GM18505 (cell line): Measurements from ENCODE around the gene FAM117A.
"Not testable (repeated sequence)": the region's sequence is repeated elsewhere in the genome, so short reads cannot be mapped to it uniquely, and the experiment has no call there.

Source experiments
- ATAC-seq: cut with Tn5 transposase; IDR thresholded peaks from one replicate; pipeline ENCODE4 v1.9.1; 2021; ENCODE audit not compliant: unreplicated experiment
- POLR2A ChIP-seq: IDR thresholded peaks from 4 replicates; pipeline ENCODE4 v1.6.1; 2011; ENCODE audit warnings: borderline replicate concordance; ENCODE audit not compliant: insufficient read depth, insufficient read length; ENCODE audit errors: extremely low read depth

The FAM117A gene

DNA sequence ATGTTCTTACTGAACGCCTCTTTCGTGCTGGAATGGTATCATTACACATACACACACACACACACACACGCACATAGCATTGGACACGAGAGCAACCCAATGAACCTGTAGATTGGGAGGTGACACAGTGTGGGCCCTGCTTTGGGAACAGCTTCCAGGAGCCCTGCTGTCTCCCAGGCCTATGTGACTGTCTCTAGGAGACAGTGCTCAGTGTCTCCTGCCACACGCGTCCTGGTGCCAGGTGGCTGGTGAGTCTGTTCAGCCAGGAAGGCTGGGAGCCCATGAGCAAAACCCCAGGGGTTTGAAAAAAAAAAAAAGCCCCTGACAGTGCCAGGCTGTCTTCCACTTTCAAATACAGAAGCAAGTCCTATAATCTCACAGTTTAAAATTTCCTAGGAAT is 83.6 kb downstream of the FAM117A start:
- TF ChIP-seq POLR2A, result no peak
- no peak for ATAC-seq

DNA sequence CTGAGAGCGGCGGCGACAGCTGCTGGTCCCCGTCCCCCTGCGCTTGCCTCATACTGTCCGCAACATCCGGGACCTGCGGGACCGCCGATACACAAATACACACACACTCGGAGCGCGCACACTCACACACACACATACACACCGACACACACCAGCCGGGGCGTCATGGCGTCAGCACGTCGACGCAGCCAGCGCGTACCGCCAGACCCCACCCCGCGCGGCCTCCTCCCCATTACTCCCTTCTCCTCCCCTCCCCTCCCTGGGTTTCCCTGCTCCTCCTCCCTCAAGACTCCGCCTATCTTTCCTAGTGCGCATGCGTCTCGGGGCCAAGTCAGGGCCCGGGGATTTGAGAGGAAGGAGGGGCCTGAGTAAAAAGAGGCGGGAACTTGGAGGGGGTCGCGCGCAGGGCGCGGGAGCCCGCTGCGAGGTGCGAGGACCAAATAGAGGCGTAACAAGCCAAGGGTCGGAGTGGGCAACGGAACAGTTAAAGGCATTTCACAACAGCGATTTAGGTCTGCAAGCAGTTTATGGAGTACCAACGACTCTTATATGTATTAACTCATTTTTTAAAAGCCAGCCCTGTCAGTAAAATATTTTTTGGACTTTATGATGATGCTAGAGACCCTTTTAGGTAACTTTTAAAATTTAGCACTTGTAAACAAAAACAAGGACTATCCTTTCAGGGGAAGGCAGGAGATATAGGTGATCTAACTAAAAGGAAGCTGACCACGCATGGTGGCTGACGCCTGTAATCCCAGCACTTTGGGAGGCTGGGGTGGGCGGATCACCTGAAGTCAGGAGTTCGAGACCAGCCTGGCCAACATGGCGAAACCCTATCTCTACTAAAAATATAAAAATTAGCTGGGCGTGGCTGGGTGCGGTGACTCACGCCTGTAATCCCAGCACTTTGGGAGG is 85.7 kb downstream of the FAM117A start, which contains the start of gene SPOP:
TSS of gene SPOP (minus strand) at position 165 of the 915 bp plus-strand sequence. CDS start 55,287 bp downstream, outside the sequence.
- TF ChIP-seq POLR2A, result peak; percentile 79
- peak; percentile 78 for ATAC-seq

DNA sequence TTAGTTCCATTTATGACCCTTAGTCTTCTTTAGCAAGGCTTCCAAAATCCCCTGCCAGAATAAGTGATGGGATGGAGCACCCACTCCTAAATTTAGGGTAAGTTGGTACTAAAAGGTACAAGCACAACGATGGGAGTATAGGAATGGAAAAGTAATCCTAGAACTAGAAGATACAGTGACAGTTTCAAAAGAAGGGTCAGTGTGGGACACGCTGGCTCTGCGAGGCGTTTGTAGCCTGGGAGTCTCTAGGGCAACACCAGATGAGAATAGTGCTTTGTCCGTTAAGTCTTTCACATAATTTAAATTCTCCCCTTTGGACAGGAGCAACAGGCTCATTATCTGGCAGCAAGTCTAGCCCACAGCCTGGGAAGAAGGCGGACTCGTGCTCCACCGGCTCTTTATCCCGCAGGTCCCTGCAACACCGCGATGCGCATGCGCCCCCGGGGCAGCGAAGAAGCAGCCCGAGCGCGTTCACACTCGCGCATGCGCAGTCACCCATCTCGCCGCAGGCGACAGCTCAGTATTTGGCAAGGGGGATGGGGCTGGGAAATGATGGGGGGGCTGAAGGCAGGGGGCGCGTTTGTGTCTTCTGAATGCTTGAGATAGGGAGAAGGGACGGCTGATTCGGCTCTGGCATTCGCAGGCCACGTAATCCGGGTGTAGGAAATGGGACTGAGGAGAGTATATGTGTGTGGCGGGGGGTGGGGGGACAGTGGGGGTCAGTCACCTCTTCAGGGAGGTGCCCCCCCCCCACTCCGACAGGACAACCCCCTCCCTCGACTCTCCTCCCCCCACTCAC is 86.6 kb downstream of the FAM117A start:
- peak; percentile 51 for ATAC-seq
- peak; percentile 68 for TF ChIP-seq POLR2A

DNA sequence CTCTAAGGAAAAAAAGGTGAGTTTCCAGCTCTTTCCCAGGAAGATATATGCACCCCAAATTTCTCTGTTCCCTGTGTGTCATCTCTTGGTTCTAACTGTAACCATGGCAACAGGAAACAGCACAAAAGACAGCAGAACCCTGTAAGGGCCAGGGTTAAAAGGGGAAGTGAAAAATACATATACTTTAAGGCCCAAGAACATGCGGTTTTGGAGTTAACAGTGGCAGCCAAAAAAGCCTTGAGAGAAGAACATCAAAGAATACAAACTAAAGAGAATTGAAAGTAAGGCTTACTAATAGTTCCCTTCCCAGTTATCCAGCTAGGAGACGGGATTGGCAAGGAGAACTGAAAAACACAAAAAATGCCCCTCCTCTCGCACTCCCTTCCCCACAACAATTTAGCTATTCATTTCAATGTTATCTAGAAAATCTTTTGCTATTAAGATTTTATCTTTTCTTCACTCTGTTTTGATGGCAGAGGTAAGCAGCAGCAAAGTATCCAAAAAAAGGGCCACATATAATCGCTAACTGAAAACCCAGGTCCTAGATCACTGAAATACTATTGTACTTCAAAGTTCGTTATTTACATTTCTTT is 87.6 kb downstream of the FAM117A start:
- no peak for TF ChIP-seq POLR2A
- ATAC-seq, result peak; percentile 50

DNA sequence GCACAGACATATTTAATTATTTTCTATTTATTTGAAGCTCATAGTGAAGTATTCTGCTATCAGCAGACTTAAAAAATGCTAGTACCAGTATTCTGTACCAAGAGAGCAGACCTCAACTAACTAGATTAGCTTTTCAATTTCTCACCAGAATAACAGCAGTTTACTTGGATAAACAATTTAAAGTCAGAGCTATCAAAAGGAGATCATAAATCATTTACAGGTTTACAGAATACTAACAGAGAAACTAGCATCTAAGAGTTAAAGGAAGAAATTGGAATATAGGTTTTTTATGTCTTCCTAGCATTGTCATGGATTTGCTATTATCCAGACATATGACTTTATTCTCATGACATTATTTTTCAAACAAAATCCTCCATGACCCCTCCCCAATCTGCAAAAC is 89.4 kb downstream of the FAM117A start:
- no peak for ATAC-seq
- no peak for TF ChIP-seq POLR2A

DNA sequence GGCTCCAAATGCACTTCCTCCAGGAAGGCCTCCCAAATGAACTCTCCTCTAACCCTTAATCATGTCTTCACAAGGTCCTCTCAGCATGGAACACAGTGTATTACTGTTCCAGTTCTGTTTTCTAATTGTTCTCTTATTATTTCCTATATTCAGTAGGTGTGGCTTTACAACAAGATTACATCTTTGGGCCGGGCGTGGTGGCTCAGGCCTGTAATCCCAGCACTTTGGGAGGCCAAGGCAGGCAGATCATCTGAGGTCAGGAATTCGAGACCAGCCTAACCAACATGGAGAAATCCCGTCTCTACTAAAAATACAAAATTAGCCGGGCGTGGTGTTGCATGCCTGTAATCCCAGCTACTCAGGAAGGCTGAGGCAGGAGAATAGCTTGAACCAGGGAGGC is 90.3 kb downstream of the FAM117A start:
- ATAC-seq, result not testable (repeated sequence)

DNA sequence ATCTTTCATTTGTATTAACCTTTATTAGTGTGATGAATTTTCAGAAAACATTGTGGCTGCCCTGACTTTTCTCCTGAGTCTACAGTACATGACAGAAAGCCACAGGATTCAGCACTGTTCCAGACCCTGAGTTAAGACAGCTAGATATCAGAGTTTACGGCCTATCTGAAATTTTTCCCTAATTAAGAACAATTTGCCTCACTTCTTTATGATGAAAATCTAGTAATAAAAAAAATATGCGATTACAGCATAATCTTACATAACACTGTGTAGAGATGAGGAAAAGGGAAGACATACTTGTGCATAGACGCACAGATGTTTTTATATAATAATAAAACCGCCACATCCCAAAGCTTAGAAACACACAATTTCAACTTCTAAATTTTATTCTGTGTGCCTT is 93.3 kb downstream of the FAM117A start:
- TF ChIP-seq POLR2A, result no peak
- no peak for ATAC-seq

DNA sequence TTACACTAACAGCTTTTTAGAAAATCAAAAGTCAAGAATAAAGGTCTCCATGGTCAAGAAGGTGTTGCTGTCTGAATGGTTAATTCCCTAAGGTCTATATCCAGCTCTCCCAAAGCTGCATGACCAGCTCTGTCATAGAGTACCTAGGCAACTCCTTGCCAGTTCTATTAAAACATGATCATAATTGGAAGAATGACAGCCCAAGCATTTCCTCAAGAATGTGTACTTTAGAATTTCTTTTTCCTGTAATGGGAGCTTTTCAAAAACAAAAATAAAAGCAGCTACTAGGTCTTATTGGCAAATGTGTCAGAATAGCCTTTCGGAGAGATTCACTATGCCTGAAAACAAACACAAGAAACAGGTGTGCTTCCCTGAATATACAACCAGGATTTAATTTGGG is 93.9 kb downstream of the FAM117A start:
- no peak for TF ChIP-seq POLR2A
- no peak for ATAC-seq

DNA sequence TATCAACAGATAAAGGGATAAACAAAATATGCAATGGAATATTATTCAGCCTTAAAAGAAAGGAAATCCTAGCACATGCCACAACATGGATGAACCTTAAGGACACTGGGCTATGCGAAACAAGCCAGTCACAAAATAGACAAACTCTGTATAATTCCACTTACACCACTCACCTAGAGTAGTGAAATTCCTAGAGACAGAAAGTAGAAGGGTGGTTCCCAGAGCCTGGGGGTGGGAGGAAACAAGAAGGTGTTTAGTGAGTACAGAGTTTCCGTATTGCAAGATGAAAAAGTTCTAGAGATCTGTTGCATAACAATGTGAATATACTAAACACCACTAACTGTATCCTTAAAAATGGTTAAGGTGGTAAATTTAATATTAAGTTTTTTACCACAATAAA is 96.1 kb downstream of the FAM117A start:
- no peak for ATAC-seq
- TF ChIP-seq POLR2A, result no peak

DNA sequence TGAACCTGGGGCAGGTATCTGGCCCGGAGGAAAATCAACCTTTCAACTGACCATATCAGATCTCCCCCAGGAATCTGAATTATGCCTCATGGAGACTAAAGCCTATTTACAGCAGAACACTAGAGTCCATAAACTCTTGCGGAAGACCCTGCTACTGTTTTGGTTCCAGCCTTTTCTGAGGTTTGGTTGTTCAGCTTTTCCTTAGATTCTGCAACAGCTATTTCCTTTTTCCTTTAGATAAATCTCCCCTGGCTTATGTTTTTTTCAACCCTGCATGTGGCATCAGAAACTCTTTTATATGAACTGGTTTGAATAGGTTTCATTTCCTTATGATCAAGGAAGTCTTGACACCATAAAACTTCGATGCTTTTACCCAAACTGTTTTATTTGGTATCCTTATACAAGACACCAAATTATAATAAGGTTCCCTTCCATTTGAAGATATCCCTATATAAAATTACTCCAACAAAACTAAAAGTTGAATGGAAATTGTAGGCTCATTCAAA is 99.2 kb downstream of the FAM117A start:
- no peak for ATAC-seq
- no peak for TF ChIP-seq POLR2A
